Adipocyte (in vitro differentiated cells): ENCODE data around the gene CALR3.
"Not testable (repeated sequence)": the region's sequence is repeated elsewhere in the genome, so short reads cannot be mapped to it uniquely, and the experiment has no call there.

Experiments used
- DNase-seq: peaks from one replicate; pipeline ENCODE4 v3.0.0-alpha.2; 2015; ENCODE audit warnings: low read depth
- H3K27me3 ChIP-seq: replicated peaks from 2 replicates; pipeline ENCODE4 v1.7.0; 2013; ENCODE audit warnings: mild to moderate bottlenecking, low read length, moderate library complexity; ENCODE audit not compliant: control insufficient read depth, insufficient read depth
- H3K36me3 ChIP-seq: 2 replicates; pipeline ENCODE4 v1.7.0; 2013; ENCODE audit warnings: low read length, mild to moderate bottlenecking, moderate library complexity; ENCODE audit not compliant: control insufficient read depth, insufficient read depth, severe bottlenecking
- H3K4me1 ChIP-seq: 2 replicates; pipeline ENCODE4 v1.7.0; 2013; ENCODE audit warnings: mild to moderate bottlenecking, low read length, moderate library complexity; ENCODE audit not compliant: control insufficient read depth, insufficient read depth
- H3K4me3 ChIP-seq: 2 replicates; pipeline ENCODE4 v1.7.0; 2013; ENCODE audit warnings: mild to moderate bottlenecking, low read length, moderate library complexity
- H3K9ac ChIP-seq: 2 replicates; pipeline ENCODE4 v1.7.0; 2013; ENCODE audit warnings: mild to moderate bottlenecking, low read length, moderate library complexity
- H3K9me3 ChIP-seq: 2 replicates; pipeline ENCODE4 v1.7.0; 2013; ENCODE audit warnings: mild to moderate bottlenecking, low read length, moderate library complexity; ENCODE audit not compliant: control insufficient read depth

The CALR3 gene, protein sequence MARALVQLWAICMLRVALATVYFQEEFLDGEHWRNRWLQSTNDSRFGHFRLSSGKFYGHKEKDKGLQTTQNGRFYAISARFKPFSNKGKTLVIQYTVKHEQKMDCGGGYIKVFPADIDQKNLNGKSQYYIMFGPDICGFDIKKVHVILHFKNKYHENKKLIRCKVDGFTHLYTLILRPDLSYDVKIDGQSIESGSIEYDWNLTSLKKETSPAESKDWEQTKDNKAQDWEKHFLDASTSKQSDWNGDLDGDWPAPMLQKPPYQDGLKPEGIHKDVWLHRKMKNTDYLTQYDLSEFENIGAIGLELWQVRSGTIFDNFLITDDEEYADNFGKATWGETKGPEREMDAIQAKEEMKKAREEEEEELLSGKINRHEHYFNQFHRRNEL

DNA sequence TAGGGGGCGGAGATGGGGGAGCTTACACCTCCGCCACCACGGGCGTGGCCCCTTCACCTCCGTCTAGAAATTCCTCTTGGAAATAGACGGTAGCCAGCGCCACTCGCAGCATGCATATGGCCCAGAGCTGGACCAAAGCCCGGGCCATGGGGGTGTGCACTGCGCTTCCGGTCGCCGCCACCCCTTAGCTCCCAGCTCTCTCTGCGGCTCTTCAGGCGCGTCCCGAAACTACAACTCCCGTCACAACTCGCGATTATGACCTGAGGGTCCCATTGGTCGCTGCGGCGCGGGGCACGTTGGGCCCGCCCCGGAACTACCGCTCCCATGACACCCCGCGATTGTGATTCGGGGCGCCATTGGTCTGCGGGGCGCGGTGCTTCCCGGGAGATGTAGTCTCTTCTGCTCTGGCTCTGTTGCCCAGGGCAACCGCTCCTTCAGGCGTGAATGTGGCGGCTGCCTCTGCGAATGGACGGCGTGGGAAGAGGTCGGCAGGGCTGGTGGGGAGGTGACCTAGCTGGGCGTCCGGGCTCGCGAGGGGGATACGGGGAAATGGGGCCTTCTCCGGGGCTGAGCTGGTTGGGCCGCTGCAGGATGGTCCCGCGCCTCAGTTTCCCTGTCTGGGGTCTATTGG lies at the start of gene CALR3, which contains the start of gene C19orf44:
Gene CALR3 (minus strand): TSS at position 186 of the 631 bp plus-strand sequence. CDS start 38 bp downstream, at position 148.
Gene C19orf44 (plus strand): TSS at position 413 of the 631 bp plus-strand sequence. CDS start 4,399 bp downstream, outside the sequence.
- Histone ChIP-seq H3K4me3 (peak within 1 kb of the TSS; percentile 96), H3K9ac (peak within 1 kb of the TSS; percentile 91)

DNA sequence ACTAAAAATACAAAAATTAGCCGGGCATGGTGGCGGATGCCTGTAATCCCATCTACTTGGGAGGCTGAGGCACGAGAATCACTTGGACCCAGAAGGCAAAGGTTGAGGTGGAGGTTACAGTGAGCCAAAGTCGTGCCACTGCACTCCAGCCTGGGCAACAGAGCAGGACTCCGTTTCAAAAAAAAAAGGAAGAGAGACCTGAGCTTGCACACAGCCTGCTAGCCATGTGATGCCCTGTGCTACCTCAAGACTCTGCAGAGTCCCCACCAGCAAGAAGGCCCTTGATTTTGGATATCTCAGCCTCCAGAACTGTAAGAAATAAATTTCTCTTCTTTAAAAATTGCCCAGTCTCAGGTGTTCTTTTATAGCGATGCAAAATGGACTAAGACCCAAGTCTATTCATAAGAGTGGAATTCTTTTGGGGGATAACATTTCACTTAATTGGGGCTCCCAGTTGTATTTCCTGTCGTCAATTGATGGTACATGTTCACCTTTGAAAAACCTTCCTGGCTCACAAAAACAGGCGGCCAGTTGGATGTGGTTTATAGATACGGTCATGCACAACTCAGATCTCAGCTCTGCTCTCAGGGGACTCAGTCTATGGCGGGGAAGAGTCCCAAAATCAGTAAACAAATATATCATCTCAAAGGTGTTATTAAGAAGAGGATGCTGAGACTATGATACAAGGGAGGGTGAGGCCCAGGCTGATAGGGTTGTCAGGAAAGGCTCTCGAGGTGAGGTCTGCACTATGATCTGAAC lies 48.7 kb upstream of the CALR3 start:
- Histone ChIP-seq H3K4me1 (peaks cover 28% of the 10 kb centered on the region), H3K27me3 (no peaks in the 10 kb centered on the region), H3K36me3 (peaks cover 5% of the 10 kb centered on the region), H3K4me3 (no peak overlapping the region), H3K9me3 (no peaks in the 10 kb centered on the region), H3K9ac (no peak overlapping the region)
- no peak for DNase-seq

More for the DNA sequence above, at the start of gene CALR3, which contains the start of gene C19orf44:
- H3K36me3 ChIP-seq, result peaks cover 3% of the 10 kb centered on the region
- peaks cover 13% of the 10 kb centered on the region for H3K4me1 ChIP-seq
- DNase-seq, result peak; percentile 100
- H3K27me3 ChIP-seq, result no peaks in the 10 kb centered on the region
- no peaks in the 10 kb centered on the region for H3K9me3 ChIP-seq

DNA sequence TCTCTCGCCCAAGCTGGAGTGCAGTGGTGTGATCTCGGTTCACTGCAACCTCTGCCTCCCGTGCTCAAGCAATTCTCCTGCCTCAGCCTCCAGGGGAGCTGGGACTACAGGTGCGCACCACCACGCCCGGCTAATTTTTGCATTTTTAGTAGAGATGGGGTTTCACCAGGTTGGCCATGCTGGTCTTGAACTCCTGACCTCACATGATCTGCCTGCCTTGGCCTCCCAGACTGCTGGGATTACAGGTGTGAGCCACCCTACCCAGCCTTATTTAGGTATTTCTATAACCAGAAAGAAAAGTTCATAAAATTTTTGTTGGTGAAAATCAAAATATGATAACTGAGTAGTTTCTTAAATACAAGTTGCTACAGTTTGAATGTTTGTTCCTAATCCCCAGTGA lies 47.8 kb upstream of the CALR3 start:
- peaks cover 27% of the 10 kb centered on the region for H3K4me1 ChIP-seq
- peak overlapping the region; percentile 99 for H3K9ac ChIP-seq
- H3K27me3 ChIP-seq, H3K36me3 ChIP-seq, H3K9me3 ChIP-seq, DNase-seq: not testable (repeated sequence)
- peak overlapping the region; percentile 100 for H3K4me3 ChIP-seq

DNA sequence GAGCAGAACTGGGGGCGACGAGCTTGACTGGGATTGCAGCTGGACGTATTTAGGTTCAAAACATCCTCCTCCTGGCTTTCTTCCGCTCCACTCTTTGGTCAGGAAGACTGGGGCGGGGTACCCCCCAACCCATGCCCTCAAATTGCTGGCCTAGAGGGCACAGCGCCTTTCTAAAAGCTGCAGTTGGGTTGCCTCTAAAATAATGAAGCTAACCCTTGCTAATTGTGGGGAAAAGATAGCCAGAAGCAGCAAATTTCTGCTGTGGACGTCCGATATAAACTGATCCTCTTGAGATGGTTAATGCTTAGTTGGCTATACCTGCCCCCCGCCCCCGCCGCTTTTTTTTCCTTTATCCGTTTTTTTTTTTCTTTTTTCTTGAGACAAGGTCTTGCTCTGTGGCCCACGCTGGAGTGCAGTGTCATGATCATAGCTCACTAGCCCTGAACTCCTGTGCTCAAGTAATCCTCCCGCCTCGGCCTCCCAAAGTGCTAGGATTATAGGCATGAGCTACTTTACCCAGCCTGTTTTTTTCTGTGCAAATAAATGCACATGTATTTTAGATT lies 47.0 kb upstream of the CALR3 start:
- Histone ChIP-seq H3K27me3 (no peaks in the 10 kb centered on the region), H3K4me3 (peak overlapping the region; percentile 100)
- DNase-seq, result no peak

DNA sequence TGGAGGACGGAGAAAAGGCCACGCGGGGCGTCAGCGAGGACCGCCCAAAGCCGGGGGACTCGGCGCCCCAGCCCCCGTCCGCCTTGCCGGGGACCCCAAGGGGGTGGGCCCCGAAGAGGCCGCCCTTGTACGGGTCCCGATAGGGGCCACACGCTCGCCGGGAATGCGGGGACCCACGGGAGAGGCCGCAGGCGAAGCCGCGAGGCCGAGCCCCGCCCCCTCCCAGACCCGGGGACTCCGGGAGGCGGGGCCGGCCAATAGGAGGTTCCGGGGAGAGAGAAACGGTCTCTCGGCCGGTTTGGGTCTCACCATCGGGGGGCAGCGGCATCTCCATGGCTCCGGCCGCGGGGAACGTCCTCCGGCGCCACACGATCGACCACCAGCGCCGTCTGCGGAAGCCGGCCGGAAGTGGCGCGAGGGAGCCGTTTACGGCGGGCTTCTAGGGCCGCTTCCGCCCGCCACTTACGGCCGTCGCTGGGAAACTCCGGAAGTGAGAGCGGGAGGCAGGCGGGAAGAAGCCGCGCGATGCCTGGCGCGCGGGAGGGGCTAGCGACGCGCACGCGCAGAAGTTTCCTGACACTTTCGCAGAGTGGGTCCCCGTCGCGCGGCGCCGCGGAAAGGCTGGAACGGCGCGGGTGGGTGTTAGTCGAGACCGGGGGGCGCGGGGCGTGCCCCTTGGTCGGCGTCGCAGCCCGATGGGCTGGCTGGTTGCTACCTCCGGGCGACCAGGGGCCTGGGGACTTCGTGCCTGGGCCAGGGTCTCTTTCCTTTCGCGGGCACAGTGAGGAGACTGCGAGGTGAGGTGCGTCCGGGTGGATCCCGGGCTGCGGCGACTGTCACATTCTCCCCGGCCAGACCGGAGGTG lies 46.3 kb upstream of the CALR3 start, which contains the start of gene CHERP:
Gene CHERP (minus strand): TSS at position 393 of the 865 bp plus-strand sequence. CDS start 59 bp downstream, at position 334.
- peak; percentile 98 for DNase-seq
- Histone ChIP-seq H3K36me3 (peaks cover 15% of the 10 kb centered on the region), H3K4me1 (peaks cover 23% of the 10 kb centered on the region), H3K9ac (peak within 1 kb of the TSS; percentile 99), H3K27me3 (no peaks in the 10 kb centered on the region), H3K4me3 (peak within 1 kb of the TSS; percentile 100), H3K9me3 (no peaks in the 10 kb centered on the region)

More for the DNA sequence above, 47.0 kb upstream of the CALR3 start:
- peaks cover 27% of the 10 kb centered on the region for H3K4me1 ChIP-seq
- no peaks in the 10 kb centered on the region for H3K9me3 ChIP-seq
- H3K9ac ChIP-seq, result peak overlapping the region; percentile 99
- H3K36me3 ChIP-seq, result peaks cover 9% of the 10 kb centered on the region

DNA sequence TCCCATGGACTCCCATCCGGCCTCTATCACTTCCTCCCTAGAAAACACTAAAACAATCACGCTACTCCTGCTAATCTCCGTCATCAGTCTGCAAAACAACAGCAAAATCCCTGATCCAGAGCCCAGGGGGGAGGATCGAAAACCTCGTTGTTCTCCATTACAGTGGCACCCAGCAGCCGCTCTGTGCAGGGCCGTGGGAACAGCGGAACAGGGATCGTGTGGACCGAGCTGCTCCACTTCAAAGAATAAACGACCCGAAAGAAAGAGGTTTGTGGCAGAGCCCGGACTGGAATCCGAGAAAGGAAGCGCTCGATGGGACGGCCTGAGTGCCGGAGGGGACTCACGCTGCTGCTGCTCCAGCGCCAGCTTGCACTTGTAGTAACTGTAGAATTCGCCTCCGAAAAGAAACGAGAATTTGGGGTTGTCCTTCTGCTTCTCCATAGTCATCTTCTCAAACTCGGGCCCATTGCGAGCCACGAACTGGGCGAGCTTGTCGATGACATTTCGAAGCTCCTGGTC lies 45.6 kb upstream of the CALR3 start:
- H3K4me3 ChIP-seq, result peak overlapping the region; percentile 100
- H3K4me1 ChIP-seq, result peaks cover 23% of the 10 kb centered on the region
- peak overlapping the region; percentile 99 for H3K9ac ChIP-seq
- H3K36me3 ChIP-seq, result peaks cover 17% of the 10 kb centered on the region
- H3K9me3 ChIP-seq, result no peaks in the 10 kb centered on the region
- DNase-seq, result no peak
- no peaks in the 10 kb centered on the region for H3K27me3 ChIP-seq

DNA sequence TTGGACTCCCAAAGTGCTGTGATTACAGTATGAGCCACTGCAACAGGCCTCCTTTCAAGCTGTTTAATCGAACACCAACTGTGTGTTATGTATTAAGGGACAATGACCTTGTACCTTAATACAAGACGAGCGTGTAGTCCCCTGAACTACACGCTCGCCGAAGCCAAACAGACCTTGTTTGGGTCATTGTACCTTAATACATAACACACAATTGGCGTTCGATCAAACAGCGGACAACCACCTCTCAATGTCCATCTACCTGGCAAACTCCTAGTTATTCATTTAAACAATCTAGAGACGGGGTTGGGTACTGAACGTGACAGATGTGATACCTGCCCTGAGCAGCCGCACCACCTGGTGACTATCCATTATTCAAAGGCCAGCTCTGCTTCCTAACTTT lies 45.0 kb upstream of the CALR3 start:
- no peaks in the 10 kb centered on the region for H3K9me3 ChIP-seq
- peak overlapping the region; percentile 100 for H3K4me3 ChIP-seq
- H3K9ac ChIP-seq, result peak overlapping the region; percentile 99
- peaks cover 21% of the 10 kb centered on the region for H3K36me3 ChIP-seq
- no peaks in the 10 kb centered on the region for H3K27me3 ChIP-seq
- H3K4me1 ChIP-seq, result peaks cover 23% of the 10 kb centered on the region
- DNase-seq, result no peak

DNA sequence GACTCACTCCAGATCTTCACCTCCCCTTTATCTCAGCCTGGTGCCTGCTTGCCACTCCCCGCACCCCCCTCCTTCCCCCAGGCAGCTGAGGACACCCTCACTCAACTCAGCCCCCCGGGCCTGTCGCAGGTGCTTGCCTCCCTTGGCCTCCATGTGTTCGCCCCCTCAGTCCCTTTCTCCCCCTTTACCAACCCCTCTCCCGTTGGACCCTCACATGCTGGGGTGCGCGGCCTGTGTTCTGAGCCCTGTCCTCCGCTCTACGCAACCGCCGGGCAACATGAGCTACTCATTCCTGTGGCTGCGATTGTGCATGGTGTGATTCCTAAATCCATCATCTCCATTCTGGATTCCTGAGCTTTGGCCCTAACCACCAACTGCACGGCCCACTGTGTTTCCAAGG lies 41.1 kb upstream of the CALR3 start:
- no peak overlapping the region for H3K9ac ChIP-seq
- H3K27me3 ChIP-seq, result no peaks in the 10 kb centered on the region
- H3K4me3 ChIP-seq, result no peak overlapping the region
- peaks cover 15% of the 10 kb centered on the region for H3K4me1 ChIP-seq
- DNase-seq, result no peak
- H3K36me3 ChIP-seq, result peaks cover 56% of the 10 kb centered on the region
- no peaks in the 10 kb centered on the region for H3K9me3 ChIP-seq

DNA sequence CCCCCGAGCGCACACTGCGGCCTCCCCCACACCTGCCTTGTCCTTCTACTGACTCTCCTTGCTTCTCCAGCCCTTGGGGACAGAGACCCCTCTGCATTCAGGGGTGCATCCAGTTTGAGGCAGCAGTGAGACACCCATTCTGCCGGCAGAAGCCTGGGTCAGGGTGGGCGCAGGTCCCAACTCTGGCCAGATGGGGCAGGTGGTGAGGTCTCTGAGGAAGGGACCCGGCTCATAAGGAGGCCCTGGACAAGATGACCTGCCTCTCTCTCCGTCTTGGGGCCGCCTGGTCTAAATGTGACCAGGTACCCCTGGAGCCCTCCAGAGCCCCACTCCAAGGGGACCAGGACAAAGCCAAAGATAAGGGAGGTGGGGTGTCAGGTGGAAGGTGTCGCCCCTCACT lies 40.2 kb upstream of the CALR3 start:
- DNase-seq, result no peak
- H3K4me1 ChIP-seq, result peaks cover 12% of the 10 kb centered on the region
- no peak overlapping the region for H3K9ac ChIP-seq
- no peaks in the 10 kb centered on the region for H3K27me3 ChIP-seq
- peaks cover 66% of the 10 kb centered on the region for H3K36me3 ChIP-seq
- no peaks in the 10 kb centered on the region for H3K9me3 ChIP-seq
- H3K4me3 ChIP-seq, result no peak overlapping the region

DNA sequence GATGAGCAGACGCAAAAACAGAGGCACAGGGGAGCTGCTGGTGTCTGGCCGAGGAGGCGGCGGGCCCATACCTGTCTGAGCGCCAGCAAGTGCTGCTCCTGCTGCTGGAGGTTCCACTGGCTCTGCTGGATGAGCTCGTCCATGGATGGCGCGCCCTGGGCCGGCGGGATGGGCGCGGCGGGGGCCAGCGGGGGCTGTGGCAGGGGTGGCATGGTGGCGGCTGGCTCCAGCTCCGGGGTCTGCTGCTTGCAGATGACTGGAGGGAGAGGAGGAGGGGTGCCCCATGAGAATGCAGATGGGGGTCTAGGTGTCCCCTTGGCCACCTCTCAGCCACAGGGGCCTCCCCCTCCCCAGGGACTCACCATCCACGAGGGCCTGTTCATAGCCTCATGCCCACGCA lies 39.4 kb upstream of the CALR3 start:
- H3K36me3 ChIP-seq, result peaks cover 74% of the 10 kb centered on the region
- H3K9ac ChIP-seq, result no peak overlapping the region
- H3K4me3 ChIP-seq, result no peak overlapping the region
- H3K9me3 ChIP-seq, result no peaks in the 10 kb centered on the region
- DNase-seq, result no peak
- H3K27me3 ChIP-seq, result no peaks in the 10 kb centered on the region
- peaks cover 5% of the 10 kb centered on the region for H3K4me1 ChIP-seq
